Natural killer cell treated with Interleukin-12 subunit alpha and Interleukin-12 subunit beta and Interleukin-15 and Interleukin-18, amount 100 ng/mL, for 72 hours (primary cell): Measurements from ENCODE around the gene NAA15. TPM values are rescaled to one million over a fixed set of nuclear protein-coding genes. Genes with fewer than 3 reads are reported as not detected.
"Not testable (repeated sequence)": the region's sequence is repeated elsewhere in the genome, so short reads cannot be mapped to it uniquely, and the experiment has no call there.

Source experiments
- ATAC-seq, 2 donors: fragments of 150-1000 bp; cut with Tn5 transposase in 1 of 2; sonication (Bioruptor Pico), chemical (Tn5 transposase) in 1 of 2; 2 replicates each; pipeline ENCODE4 v1.10.0; 2021
- DNase-seq: peaks from one replicate; pipeline ENCODE4 v3.0.0; 2022; ENCODE audit warnings: low spot score
- H3K27ac Mint-ChIP-seq, 2 donors: 1 replicate in 1 of 2; 2 replicates in 1 of 2; pipeline ENCODE4 v1.8.0; 2022; ENCODE audit warnings: mixed read lengths in 2 of 2, mild to moderate bottlenecking in 1 of 2, moderate library complexity in 1 of 2
- H3K27me3 Mint-ChIP-seq, 2 donors: 1 replicate in 1 of 2; 2 replicates in 1 of 2; pipeline ENCODE4 v1.8.0; 2022; ENCODE audit warnings: mixed read lengths in 2 of 2
- H3K36me3 Mint-ChIP-seq: one replicate; pipeline ENCODE4 v1.8.0; 2022; ENCODE audit warnings: mixed read lengths
- H3K4me1 Mint-ChIP-seq, 2 donors: 1 replicate in 1 of 2; 2 replicates in 1 of 2; pipeline ENCODE4 v1.8.0; 2022; ENCODE audit warnings: low read depth in 2 of 2, mixed read lengths in 2 of 2, mild to moderate bottlenecking in 1 of 2
- H3K4me3 Mint-ChIP-seq: one replicate; pipeline ENCODE4 v1.8.0; 2022; ENCODE audit warnings: mixed read lengths
- H3K9me3 Mint-ChIP-seq: 2 replicates; pipeline ENCODE4 v1.8.0; 2022; ENCODE audit warnings: mixed read lengths
- total RNA-seq, 2 donors: library from RNA; stranded (reverse); gene quantifications; one replicate each; pipeline ENCODE4 v1.2.3, GENCODE V29; 2022

Gene NAA15
- total RNA-seq, 2 donors from 2014 or later = 71.5 to 100 TPM

DNA sequence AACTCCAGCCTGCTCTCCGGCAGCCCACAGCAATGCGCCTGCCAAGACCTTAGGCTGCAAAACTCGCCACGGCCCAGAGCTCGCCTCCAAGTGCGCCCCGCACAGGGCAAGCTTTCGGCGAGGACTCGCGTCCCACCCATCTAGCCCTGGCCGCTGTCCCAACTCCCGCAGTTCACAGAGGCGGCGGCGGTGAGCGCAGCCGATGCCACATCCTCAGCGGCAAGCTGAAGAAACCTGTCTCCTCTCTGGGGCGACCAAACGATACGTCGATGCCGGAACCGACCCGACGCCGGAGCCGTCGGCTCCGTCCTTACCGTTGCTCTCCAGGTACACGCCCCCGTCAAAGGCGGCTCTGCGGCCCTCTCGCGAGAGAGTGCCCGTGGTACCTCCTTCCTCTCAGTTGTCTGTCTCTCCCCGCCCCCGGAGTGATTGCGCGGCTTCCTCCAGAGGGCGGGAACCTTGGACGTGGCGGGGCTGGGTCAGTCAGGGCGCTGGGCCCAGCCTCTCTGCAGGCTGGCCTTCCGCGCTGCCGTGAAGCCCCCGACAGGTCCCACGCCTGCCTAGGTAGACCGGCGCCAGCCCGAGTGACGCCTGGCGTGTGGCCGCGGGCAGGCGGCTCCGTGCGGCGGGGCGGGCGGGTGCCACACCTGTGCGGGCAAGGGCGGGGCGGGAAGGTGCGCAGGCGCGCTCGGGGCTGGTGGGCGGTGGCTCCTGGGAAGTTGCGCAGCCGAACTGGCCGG, 152.2 kb downstream of the NAA15 start:
- H3K27me3 Mint-ChIP-seq = no peaks in the 10 kb centered on the region
- H3K9me3 Mint-ChIP-seq = no peaks in the 10 kb centered on the region
- DNase-seq = peak; percentile 99
- H3K27ac Mint-ChIP-seq = peak overlapping the region; percentile 94 to 97
- peak; percentile 95 to 96 for ATAC-seq
- peaks cover 38 to 66% of the 10 kb centered on the region in 2 donors for H3K4me1 Mint-ChIP-seq
- H3K36me3 Mint-ChIP-seq = no peaks in the 10 kb centered on the region
- peak overlapping the region; percentile 98 for H3K4me3 Mint-ChIP-seq

DNA sequence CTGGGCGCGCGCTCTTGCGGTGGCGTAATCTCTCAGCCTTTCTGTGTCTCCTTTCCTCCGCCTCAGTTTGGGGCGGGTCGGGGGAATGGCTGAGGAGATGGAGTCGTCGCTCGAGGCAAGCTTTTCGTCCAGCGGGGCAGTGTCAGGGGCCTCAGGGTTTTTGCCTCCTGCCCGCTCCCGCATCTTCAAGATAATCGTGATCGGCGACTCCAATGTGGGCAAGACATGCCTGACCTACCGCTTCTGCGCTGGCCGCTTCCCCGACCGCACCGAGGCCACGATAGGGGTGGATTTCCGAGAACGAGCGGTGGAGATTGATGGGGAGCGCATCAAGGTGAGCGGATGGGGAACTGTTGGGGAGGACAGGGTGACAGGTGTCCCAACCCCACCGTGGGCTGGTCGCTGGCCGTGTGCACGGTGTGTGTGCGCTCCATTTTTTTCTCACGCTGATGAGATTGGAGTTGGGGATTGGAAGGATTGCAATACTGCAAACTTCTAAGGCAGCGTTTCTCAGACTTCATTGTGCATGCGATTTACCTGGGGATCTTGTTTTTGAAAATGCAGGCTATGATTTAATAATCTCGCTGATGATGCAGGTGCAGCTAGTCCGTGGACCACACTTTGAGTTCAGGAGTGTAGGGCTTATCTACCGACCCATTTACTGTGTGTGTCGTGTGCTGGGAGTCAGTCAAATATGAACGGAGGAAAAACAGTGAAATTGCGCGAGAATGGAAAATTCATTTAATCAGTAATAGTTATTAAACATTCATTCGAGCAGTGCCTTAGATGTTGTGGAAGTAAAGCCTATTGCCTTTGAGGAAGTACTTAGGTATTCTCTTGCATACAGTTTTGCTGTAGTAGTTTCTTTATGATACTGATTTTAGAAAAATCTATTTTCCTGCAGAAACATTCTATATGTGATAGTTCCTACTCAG, 153.1 kb downstream of the NAA15 start, which contains the start of gene RAB33B:
RAB33B (plus strand) TSS at position 11 of the 935 bp plus-strand sequence; CDS start at position 86, 75 bp downstream.
- Mint-ChIP-seq H3K36me3 (no peaks in the 10 kb centered on the region), H3K4me1 (peaks cover 42 to 70% of the 10 kb centered on the region in 2 donors), H3K4me3 (peak within 1 kb of the TSS; percentile 98), H3K27ac (peak within 1 kb of the TSS; percentile 94 to 97), H3K9me3 (no peaks in the 10 kb centered on the region), H3K27me3 (no peaks in the 10 kb centered on the region)
- DNase-seq (no peak), ATAC-seq (peak in 1 of 2 donors; percentile 0)

DNA sequence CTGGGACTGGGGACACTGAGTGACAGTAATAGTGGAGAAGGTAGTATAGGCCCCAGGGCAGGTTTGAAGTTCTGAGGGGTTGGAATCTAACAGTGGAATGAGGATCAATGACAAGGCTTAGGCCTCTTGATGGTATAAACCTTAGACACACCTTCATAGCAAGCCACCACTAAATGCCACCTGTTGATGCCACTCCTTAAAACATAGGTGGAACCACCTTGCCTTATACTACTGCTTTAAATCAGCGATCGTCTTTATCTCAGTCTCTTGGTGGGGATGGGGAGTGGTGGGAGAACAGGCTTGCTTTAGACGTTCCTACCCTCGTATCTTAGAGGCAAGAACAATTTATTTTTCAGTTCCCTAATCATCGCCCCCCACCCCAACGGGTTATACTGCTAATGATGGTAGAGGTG, 153.8 kb downstream of the NAA15 start:
- H3K4me3 Mint-ChIP-seq = peak overlapping the region; percentile 98
- H3K9me3 Mint-ChIP-seq = no peaks in the 10 kb centered on the region
- peak overlapping the region; percentile 94 to 97 for H3K27ac Mint-ChIP-seq
- ATAC-seq (no peak), DNase-seq (no peak)
- H3K4me1 Mint-ChIP-seq = peaks cover 47 to 75% of the 10 kb centered on the region in 2 donors
- H3K36me3 Mint-ChIP-seq = no peaks in the 10 kb centered on the region
- no peaks in the 10 kb centered on the region for H3K27me3 Mint-ChIP-seq

DNA sequence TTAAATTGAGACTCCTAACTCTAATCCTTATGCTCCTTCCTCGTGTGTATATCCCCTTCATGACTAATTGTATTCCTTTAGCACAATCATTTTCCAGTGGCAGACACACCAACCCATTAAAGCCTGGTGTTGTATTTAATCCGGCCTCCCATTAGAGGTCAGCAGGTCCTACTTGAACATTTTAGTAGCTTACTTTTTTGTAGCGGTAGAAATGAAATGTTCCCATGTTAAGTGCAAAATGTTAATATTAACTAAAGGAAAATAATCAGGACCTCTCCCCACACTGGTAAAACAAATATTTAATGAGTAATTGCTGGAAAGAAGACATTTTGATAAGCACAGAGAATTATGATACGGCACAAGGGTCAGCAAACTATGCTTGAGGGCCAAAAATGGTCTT, 156.0 kb downstream of the NAA15 start:
- Mint-ChIP-seq H3K27me3 (no peaks in the 10 kb centered on the region), H3K9me3 (no peaks in the 10 kb centered on the region), H3K4me1 (peaks cover 52 to 75% of the 10 kb centered on the region in 2 donors), H3K4me3 (no peak overlapping the region), H3K27ac (no peak overlapping the region), H3K36me3 (no peaks in the 10 kb centered on the region)
- ATAC-seq (no peak), DNase-seq (no peak)

DNA sequence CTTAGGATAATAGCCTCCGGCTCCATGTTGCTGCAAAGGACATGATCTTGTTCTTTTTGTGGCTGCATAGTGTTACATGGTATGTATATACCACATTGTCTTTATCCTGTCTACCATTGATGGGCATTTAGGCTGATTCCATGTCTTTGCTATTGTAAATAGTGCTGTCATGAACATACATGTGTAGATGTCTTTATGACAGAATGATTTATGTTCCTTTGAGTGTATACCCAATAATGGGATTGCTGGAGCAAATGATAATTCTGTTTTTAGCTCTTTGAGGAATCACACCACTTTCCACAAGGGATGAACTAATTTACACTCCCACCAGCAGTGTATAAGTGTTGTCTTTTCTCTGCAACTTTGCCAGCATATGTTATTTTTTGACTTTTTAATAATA, 157.2 kb downstream of the NAA15 start:
- H3K9me3 Mint-ChIP-seq = no peaks in the 10 kb centered on the region
- H3K4me3 Mint-ChIP-seq = no peak overlapping the region
- H3K36me3 Mint-ChIP-seq = no peaks in the 10 kb centered on the region
- peaks cover 49 to 64% of the 10 kb centered on the region in 2 donors for H3K4me1 Mint-ChIP-seq
- H3K27ac Mint-ChIP-seq = no peak overlapping the region
- H3K27me3 Mint-ChIP-seq = no peaks in the 10 kb centered on the region
- ATAC-seq = no peak
- DNase-seq = no peak

DNA sequence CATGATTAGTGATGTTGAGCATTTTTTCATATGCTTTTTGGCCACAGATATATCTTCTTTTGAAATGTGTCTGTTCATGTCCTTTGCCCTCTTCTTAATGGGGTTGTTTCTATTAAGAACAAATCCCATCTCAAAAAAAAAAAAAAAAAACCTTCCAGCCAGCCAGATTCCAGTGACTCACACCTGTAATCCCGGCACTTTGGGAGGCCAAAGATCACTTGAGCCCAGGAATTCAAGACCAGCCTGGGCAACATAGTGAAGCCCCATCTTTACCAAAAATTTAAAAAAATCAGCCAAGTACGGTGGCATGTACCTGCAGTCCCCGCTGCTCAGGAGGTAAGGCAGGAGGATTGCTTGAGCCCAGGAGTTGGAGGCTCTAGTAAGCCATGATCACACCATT, 157.7 kb downstream of the NAA15 start:
- no peak overlapping the region for H3K4me3 Mint-ChIP-seq
- peaks cover 50 to 66% of the 10 kb centered on the region in 2 donors for H3K4me1 Mint-ChIP-seq
- no peak overlapping the region for H3K27ac Mint-ChIP-seq
- H3K9me3 Mint-ChIP-seq = no peaks in the 10 kb centered on the region
- H3K27me3 Mint-ChIP-seq = no peaks in the 10 kb centered on the region
- H3K36me3 Mint-ChIP-seq = no peaks in the 10 kb centered on the region
- DNase-seq = no peak
- ATAC-seq = no peak

DNA sequence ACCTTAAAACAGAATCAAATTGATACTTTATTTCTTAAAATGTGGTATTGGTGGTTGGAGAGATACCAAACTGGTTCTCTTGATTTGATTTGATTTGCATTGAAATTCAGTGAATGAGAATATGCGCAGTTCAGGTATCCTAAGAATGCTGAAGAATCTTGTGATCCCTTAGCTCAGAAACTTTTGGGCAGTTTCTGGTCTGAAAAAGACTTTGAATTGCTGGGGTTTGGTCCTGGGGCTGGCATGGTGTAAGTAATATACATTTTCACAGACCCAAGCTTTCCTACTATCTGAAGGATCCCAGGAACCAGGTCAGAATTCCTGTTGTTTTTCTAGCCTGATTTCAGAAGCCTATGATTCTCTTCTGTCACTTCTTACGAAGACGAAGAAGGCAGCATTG, 159.3 kb downstream of the NAA15 start:
- Mint-ChIP-seq H3K9me3 (no peaks in the 10 kb centered on the region), H3K4me3 (no peak overlapping the region), H3K36me3 (no peaks in the 10 kb centered on the region), H3K4me1 (peaks cover 42 to 60% of the 10 kb centered on the region in 2 donors), H3K27ac (no peak overlapping the region), H3K27me3 (no peaks in the 10 kb centered on the region)
- DNase-seq = no peak
- no peak for ATAC-seq

DNA sequence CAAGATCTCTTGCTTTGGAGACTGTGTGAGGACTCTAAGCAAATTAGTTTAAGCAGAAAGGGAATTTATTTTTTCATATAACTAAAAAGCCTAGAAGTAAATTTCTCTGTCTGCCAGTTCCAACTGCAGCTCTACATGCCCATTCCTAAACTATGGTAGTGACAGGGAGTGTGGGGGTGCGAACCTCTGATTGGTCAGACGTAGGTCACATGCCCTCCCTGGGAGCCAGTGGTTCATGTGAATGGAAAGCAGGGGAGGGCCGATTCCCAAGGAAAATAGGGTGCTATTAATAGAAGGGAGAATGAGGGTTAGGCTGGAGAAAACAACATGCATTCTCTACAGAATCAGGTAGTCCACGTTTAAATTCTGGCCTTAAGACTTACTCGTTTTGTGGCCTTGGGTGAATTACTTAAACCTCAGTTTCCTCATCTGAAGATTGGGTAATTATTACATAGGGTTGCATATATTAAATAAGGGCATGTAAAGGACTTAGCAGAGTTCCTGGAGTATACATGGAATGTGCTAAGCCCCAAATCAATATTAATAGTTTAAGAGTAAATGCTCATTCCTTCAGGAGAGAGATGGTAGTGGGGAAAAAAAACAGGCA, 159.8 kb downstream of the NAA15 start:
- no peaks in the 10 kb centered on the region for H3K36me3 Mint-ChIP-seq

DNA sequence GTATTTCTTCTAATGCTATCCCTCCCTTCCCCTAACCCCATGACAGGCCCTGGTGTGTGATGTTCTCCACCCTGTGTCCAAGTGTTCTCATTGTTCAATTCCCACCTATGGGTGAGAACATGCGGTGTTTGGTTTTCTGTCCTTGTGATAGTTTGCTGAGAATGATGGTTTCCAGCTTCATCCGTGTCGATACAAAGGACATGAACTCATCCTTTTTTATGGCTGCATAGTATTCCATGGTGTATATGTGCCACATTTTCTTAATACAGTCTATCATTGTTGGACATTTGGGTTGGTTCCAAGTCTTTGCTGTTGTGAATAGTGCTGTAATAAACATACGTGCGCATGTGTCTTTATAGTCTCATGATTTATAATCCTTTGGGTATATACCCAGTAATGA, 163.2 kb downstream of the NAA15 start:
- H3K9me3 Mint-ChIP-seq, H3K4me3 Mint-ChIP-seq, DNase-seq, ATAC-seq, H3K27ac Mint-ChIP-seq, H3K27me3 Mint-ChIP-seq: not testable (repeated sequence)
- peaks cover 24 to 35% of the 10 kb centered on the region in 2 donors for H3K4me1 Mint-ChIP-seq
- peaks cover 12% of the 10 kb centered on the region for H3K36me3 Mint-ChIP-seq

More for the DNA sequence above, 159.8 kb downstream of the NAA15 start:
- ATAC-seq (no peak), DNase-seq (no peak)
- no peaks in the 10 kb centered on the region for H3K27me3 Mint-ChIP-seq
- no peak overlapping the region for H3K4me3 Mint-ChIP-seq
- H3K9me3 Mint-ChIP-seq = no peaks in the 10 kb centered on the region
- peaks cover 38 to 55% of the 10 kb centered on the region in 2 donors for H3K4me1 Mint-ChIP-seq
- H3K27ac Mint-ChIP-seq = no peak overlapping the region

DNA sequence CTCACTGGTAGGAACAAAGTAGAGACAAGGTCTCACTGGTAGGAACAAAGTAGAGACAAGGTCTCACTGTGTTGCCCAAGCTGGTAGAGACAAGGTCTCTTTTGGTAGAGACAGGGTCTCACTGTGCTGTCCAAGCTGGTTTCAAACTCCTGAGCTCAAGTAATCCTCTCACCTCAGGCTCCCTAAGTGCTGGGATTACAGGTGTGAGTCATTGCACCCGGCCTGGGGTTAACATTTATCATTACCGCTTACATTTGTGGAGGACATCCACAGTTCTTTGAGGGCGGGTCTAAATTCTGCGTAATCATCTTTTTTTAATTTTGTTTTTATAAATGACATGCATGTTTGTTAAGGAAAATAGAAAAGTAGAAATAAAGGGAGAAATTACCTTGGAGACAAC, 164.6 kb downstream of the NAA15 start:
- ATAC-seq (no peak), DNase-seq (no peak)
- no peaks in the 10 kb centered on the region for H3K27me3 Mint-ChIP-seq
- peaks cover 4% of the 10 kb centered on the region for H3K9me3 Mint-ChIP-seq
- H3K36me3 Mint-ChIP-seq = peaks cover 15% of the 10 kb centered on the region
- H3K4me3 Mint-ChIP-seq = no peak overlapping the region
- no peak overlapping the region for H3K27ac Mint-ChIP-seq
- peaks cover 25 to 36% of the 10 kb centered on the region in 2 donors for H3K4me1 Mint-ChIP-seq

DNA sequence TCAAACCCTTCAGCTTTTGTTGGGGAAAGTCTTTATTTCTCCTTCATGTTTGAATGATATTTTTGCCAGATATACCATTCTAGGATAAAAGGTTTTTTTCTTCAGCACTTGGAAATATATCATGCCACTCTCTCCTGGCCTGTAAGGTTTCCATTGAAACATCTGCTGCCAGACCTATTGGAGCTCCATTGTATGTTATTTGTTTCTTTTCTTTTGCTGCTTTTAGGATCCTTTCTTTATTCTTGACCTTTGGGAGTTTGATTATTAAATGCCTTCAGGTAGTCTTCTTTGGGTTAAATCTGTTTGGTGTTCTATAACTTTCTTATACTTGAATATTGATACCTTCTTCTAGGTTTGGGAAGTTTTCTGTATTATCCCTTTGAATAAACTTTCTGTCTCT, 167.5 kb downstream of the NAA15 start:
- not testable (repeated sequence) for H3K27me3 Mint-ChIP-seq, H3K9me3 Mint-ChIP-seq, DNase-seq, H3K4me3 Mint-ChIP-seq, H3K27ac Mint-ChIP-seq, ATAC-seq
- peaks cover 28% of the 10 kb centered on the region for H3K36me3 Mint-ChIP-seq
- H3K4me1 Mint-ChIP-seq = peaks cover 28 to 41% of the 10 kb centered on the region in 2 donors

DNA sequence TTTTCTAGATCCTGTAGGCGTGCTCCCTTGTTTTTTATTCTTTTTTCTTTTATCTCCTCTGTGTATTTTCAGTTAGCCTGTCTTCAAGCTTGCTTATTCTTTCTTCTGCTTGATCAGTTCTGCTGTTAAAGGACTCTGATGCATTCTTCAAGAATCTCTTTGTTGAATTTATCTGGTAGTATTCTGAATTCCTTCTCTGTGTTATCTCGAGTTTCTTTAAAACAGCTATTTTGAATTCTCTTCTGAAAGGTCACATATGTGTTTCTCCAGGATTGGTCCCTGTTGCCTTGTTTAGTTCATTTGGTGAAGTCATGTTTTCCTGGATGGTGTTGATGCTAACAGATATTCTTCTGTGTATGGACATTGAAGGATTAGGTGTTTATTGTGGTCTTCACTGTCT, 167.9 kb downstream of the NAA15 start:
- H3K27me3 Mint-ChIP-seq = no peaks in the 10 kb centered on the region
- H3K36me3 Mint-ChIP-seq = peaks cover 28% of the 10 kb centered on the region
- no peak overlapping the region for H3K27ac Mint-ChIP-seq
- no peak overlapping the region for H3K4me3 Mint-ChIP-seq
- ATAC-seq (no peak), DNase-seq (no peak)
- peaks cover 28 to 37% of the 10 kb centered on the region in 2 donors for H3K4me1 Mint-ChIP-seq
- peaks cover 4% of the 10 kb centered on the region for H3K9me3 Mint-ChIP-seq
